Astrocyte (in vitro differentiated cells and primary cell): Measurements from ENCODE around the gene HSD3B2. TPM values are rescaled to one million over a fixed set of nuclear protein-coding genes. Genes with fewer than 3 reads are reported as not detected.

Source experiments
- DNase-seq: peaks from one replicate; pipeline ENCODE4 v3.0.0-alpha.2; 2010; ENCODE audit warnings: low read depth
- FAIRE-seq: peaks from 2 replicates; lab custom pipeline; 2011; peaks lifted over from hg19 to GRCh38; lab: Jason Lieb, UNC
- H2AFZ ChIP-seq: 2 replicates; pipeline ENCODE4 v1.6.0; 2012; ENCODE audit warnings: low read depth, low read length, inconsistent platforms
- H3K27ac ChIP-seq: 2 replicates; pipeline ENCODE4 v1.5.1; 2011; ENCODE audit warnings: low read depth, low read length, inconsistent platforms
- H3K27me3 ChIP-seq: 2 replicates; pipeline ENCODE4 v1.6.0; 2011; ENCODE audit warnings: low read length, inconsistent platforms; ENCODE audit not compliant: insufficient read depth
- H3K36me3 ChIP-seq: 2 replicates; pipeline ENCODE4 v1.5.1; 2011; ENCODE audit warnings: low read length, inconsistent platforms; ENCODE audit not compliant: insufficient read depth
- H3K4me1 ChIP-seq: 2 replicates; pipeline ENCODE4 v1.5.1; 2011; ENCODE audit warnings: low read length, inconsistent platforms; ENCODE audit not compliant: insufficient read depth
- H3K4me2 ChIP-seq: 2 replicates; pipeline ENCODE4 v1.6.0; 2012; ENCODE audit warnings: low read length, inconsistent platforms
- H3K4me3 ChIP-seq: 2 replicates; pipeline ENCODE4 v1.5.1; 2011; ENCODE audit warnings: low read depth, mild to moderate bottlenecking, low read length, inconsistent platforms; ENCODE audit not compliant: insufficient read depth
- H3K79me2 ChIP-seq: 2 replicates; pipeline ENCODE4 v1.6.0; 2012; ENCODE audit warnings: mild to moderate bottlenecking, low read length, inconsistent platforms; ENCODE audit not compliant: insufficient read depth
- H3K9ac ChIP-seq: 2 replicates; pipeline ENCODE4 v1.6.0; 2012; ENCODE audit warnings: mild to moderate bottlenecking, low read length, inconsistent platforms
- H3K9me3 ChIP-seq: 2 replicates; pipeline ENCODE4 v1.5.1; 2012; ENCODE audit warnings: low read depth, mild to moderate bottlenecking, low read length, inconsistent platforms; ENCODE audit not compliant: insufficient read depth
- H4K20me1 ChIP-seq: 2 replicates; pipeline ENCODE4 v1.6.0; 2012; ENCODE audit warnings: low read length, inconsistent platforms; ENCODE audit not compliant: insufficient read depth
- H3K27ac Mint-ChIP-seq: one replicate; pipeline ENCODE4 v1.8.0; 2021; ENCODE audit warnings: mild to moderate bottlenecking, mixed read lengths; ENCODE audit not compliant: unreplicated experiment
- H3K27me3 Mint-ChIP-seq: one replicate; pipeline ENCODE4 v1.8.0; 2021; ENCODE audit warnings: low read depth, mixed read lengths; ENCODE audit not compliant: unreplicated experiment
- H3K36me3 Mint-ChIP-seq: one replicate; pipeline ENCODE4 v1.8.0; 2021; ENCODE audit warnings: low read depth, mixed read lengths; ENCODE audit not compliant: unreplicated experiment
- H3K4me1 Mint-ChIP-seq: one replicate; pipeline ENCODE4 v1.8.0; 2021; ENCODE audit warnings: low read depth, mixed read lengths; ENCODE audit not compliant: unreplicated experiment
- H3K4me3 Mint-ChIP-seq: one replicate; pipeline ENCODE4 v1.8.0; 2021; ENCODE audit warnings: mild to moderate bottlenecking, moderate library complexity, mixed read lengths; ENCODE audit not compliant: unreplicated experiment
- H3K9me3 Mint-ChIP-seq: one replicate; pipeline ENCODE4 v1.8.0; 2021; ENCODE audit warnings: mild to moderate bottlenecking, mixed read lengths; ENCODE audit not compliant: unreplicated experiment
- EZH2 ChIP-seq: IDR thresholded peaks from 2 replicates; pipeline ENCODE4 v1.6.1; 2012; ENCODE audit warnings: mild to moderate bottlenecking, low read length, inconsistent platforms; ENCODE audit not compliant: insufficient read depth
- total RNA-seq: library from RNA; stranded (reverse); gene quantifications from 2 replicates; pipeline ENCODE4 v1.2.1, GENCODE V29; 2021
- TF ChIP-seq, protein P1 (sequence below): IDR thresholded peaks from 2 replicates; pipeline ENCODE4 v1.5.1; 2011; ENCODE audit warnings: low read depth, mild to moderate bottlenecking, inconsistent platforms, low read length, moderate library complexity; ENCODE audit not compliant: insufficient read depth

Gene HSD3B2
- total RNA-seq, 1 donor from 2014 or later, result not detected

GRCh38 chr1:119438761-119439160 is 23.8 kb downstream of the HSD3B2 start:
- Mint-ChIP-seq H3K4me3 (no peak overlapping the region), H3K9me3 (peaks cover 3% of the 10 kb centered on the region), H3K27me3 (peaks cover 17% of the 10 kb centered on the region), H3K36me3 (no peaks in the 10 kb centered on the region), H3K27ac (no peak overlapping the region), H3K4me1 (no peaks in the 10 kb centered on the region)
- no peak overlapping the region for H3K4me3 ChIP-seq
- TF ChIP-seq, protein P1, sequence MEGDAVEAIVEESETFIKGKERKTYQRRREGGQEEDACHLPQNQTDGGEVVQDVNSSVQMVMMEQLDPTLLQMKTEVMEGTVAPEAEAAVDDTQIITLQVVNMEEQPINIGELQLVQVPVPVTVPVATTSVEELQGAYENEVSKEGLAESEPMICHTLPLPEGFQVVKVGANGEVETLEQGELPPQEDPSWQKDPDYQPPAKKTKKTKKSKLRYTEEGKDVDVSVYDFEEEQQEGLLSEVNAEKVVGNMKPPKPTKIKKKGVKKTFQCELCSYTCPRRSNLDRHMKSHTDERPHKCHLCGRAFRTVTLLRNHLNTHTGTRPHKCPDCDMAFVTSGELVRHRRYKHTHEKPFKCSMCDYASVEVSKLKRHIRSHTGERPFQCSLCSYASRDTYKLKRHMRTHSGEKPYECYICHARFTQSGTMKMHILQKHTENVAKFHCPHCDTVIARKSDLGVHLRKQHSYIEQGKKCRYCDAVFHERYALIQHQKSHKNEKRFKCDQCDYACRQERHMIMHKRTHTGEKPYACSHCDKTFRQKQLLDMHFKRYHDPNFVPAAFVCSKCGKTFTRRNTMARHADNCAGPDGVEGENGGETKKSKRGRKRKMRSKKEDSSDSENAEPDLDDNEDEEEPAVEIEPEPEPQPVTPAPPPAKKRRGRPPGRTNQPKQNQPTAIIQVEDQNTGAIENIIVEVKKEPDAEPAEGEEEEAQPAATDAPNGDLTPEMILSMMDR, result no peak
- no peak for TF ChIP-seq EZH2
- H3K27me3 ChIP-seq, result no peaks in the 10 kb centered on the region
- H3K4me2 ChIP-seq, result no peak overlapping the region
- H3K27ac ChIP-seq, result no peak overlapping the region
- H2AFZ ChIP-seq, result no peak overlapping the region
- no peak for DNase-seq
- no peaks in the 10 kb centered on the region for H3K4me1 ChIP-seq
- no peaks in the 10 kb centered on the region for H3K36me3 ChIP-seq
- no peaks in the 10 kb centered on the region for H3K79me2 ChIP-seq
- FAIRE-seq, result no peak
- no peaks in the 10 kb centered on the region for H4K20me1 ChIP-seq
- H3K9ac ChIP-seq, result no peak overlapping the region
- no peaks in the 10 kb centered on the region for H3K9me3 ChIP-seq

DNA sequence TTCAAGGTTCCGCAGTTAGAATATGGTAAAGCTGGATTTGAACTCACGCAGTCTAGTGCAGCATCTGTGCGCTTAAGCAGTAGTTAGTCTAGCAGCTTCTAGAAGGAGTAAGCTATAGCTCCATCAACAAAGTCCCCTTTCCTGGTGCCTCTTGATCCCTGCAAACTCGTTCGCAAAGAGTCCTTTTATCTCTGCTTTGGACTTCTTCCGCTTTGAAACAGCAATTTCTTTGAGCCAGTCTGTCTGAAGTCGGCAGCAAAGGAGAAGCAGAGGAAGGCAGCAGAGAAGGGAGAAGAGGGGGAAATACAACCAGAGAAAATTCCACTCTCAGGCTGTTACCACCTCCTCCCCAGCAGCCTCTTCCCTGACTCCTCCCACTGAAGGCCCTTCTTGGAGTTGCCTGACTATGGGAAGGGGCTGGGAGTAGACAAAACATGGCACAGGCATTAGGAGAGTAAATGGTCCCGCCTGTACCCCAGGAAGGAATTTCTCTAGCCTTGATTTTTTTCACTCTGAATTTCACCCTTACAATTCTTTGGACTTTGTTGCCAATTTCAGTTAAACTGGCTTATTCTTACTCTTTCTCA is 25.9 kb downstream of the HSD3B2 start:
- Mint-ChIP-seq H3K27me3 (peaks cover 21% of the 10 kb centered on the region), H3K9me3 (peaks cover 3% of the 10 kb centered on the region), H3K4me3 (no peak overlapping the region), H3K36me3 (no peaks in the 10 kb centered on the region), H3K4me1 (no peaks in the 10 kb centered on the region), H3K27ac (no peak overlapping the region)
- no peaks in the 10 kb centered on the region for H3K36me3 ChIP-seq
- FAIRE-seq (no peak), DNase-seq (no peak)
- H3K9ac ChIP-seq, result no peak overlapping the region
- no peaks in the 10 kb centered on the region for H3K4me1 ChIP-seq
- no peak overlapping the region for H3K4me2 ChIP-seq
- H3K27me3 ChIP-seq, result no peaks in the 10 kb centered on the region
- no peaks in the 10 kb centered on the region for H4K20me1 ChIP-seq
- no peak overlapping the region for H3K4me3 ChIP-seq
- no peak overlapping the region for H2AFZ ChIP-seq
- TF ChIP-seq, protein P1, result no peak
- TF ChIP-seq EZH2, result no peak
- no peaks in the 10 kb centered on the region for H3K79me2 ChIP-seq
- H3K9me3 ChIP-seq, result no peaks in the 10 kb centered on the region
- H3K27ac ChIP-seq, result no peak overlapping the region

DNA sequence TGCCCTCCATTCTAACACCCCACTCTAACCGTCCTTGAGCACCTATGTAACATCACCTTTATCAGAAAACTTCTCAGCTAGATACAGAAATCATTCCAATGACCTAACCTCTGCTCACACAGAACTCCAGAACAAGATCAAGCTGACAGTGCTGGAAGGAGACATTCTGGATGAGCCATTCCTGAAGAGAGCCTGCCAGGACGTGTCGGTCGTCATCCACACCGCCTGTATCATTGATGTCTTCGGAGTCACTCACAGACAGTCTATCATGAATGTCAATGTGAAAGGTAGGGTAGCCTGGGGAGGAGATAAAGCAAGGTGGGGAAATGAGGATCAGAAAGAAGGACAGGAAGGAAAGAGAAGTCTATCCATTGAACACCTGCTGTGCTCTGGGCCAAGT is 27.8 kb downstream of the HSD3B2 start:
- H3K4me1 ChIP-seq, result no peaks in the 10 kb centered on the region
- TF ChIP-seq, protein P1, result no peak
- TF ChIP-seq EZH2, result no peak
- H3K27me3 ChIP-seq, result no peaks in the 10 kb centered on the region
- Mint-ChIP-seq H3K4me1 (no peaks in the 10 kb centered on the region), H3K27me3 (peaks cover 34% of the 10 kb centered on the region), H3K9me3 (peaks cover under 1% of the 10 kb centered on the region), H3K27ac (no peak overlapping the region), H3K4me3 (no peak overlapping the region), H3K36me3 (no peaks in the 10 kb centered on the region)
- no peaks in the 10 kb centered on the region for H3K9me3 ChIP-seq
- FAIRE-seq (no peak), DNase-seq (no peak)
- H3K79me2 ChIP-seq, result no peaks in the 10 kb centered on the region
- H3K9ac ChIP-seq, result no peak overlapping the region
- H3K4me2 ChIP-seq, result no peak overlapping the region
- no peaks in the 10 kb centered on the region for H3K36me3 ChIP-seq
- H3K4me3 ChIP-seq, result no peak overlapping the region
- H3K27ac ChIP-seq, result no peak overlapping the region
- H4K20me1 ChIP-seq, result no peaks in the 10 kb centered on the region
- H2AFZ ChIP-seq, result no peak overlapping the region
